GM15510 (cell line): ENCODE data around the gene CYP2B6.

Source experiments
- POLR2A ChIP-seq: IDR thresholded peaks from 3 replicates; pipeline ENCODE4 v1.6.1; 2011; ENCODE audit warnings: borderline replicate concordance; ENCODE audit not compliant: insufficient read length; ENCODE audit errors: extremely low read depth

CYP2B6 gene

GRCh38 chr19:40982594-40983101, 8.4 kb upstream of the CYP2B6 start:
- TF ChIP-seq POLR2A, result no peak

- no peak for TF ChIP-seq POLR2A
Observed at GRCh38 chr19:40989453-40989852, 1.6 kb upstream of the CYP2B6 start.

GRCh38 chr19:40995355-40995754, 4.3 kb downstream of the CYP2B6 start:
- no peak for TF ChIP-seq POLR2A

GRCh38 chr19:41000310-41000737, 9.2 kb downstream of the CYP2B6 start:
- TF ChIP-seq POLR2A, result no peak

GRCh38 chr19:41001243-41001971, 10.3 kb downstream of the CYP2B6 start:
- no peak for TF ChIP-seq POLR2A

- no peak for TF ChIP-seq POLR2A
Observed at GRCh38 chr19:41009700-41010235, 18.7 kb downstream of the CYP2B6 start.

GRCh38 chr19:41013359-41013758, 22.3 kb downstream of the CYP2B6 start:
- no peak for TF ChIP-seq POLR2A

- TF ChIP-seq POLR2A, result no peak
Observed at GRCh38 chr19:41014643-41015042, 23.6 kb downstream of the CYP2B6 start.

GRCh38 chr19:41016488-41017071, 25.5 kb downstream of the CYP2B6 start:
- no peak for TF ChIP-seq POLR2A

- TF ChIP-seq POLR2A, result no peak
Observed at GRCh38 chr19:41018736-41019290, 27.7 kb downstream of the CYP2B6 start.

GRCh38 chr19:41019346-41019745, 28.3 kb downstream of the CYP2B6 start:
- TF ChIP-seq POLR2A, result no peak

GRCh38 chr19:41023193-41023592, 32.1 kb downstream of the CYP2B6 start:
- TF ChIP-seq POLR2A, result no peak

- TF ChIP-seq POLR2A, result no peak
Observed at GRCh38 chr19:41025411-41025810, 34.3 kb downstream of the CYP2B6 start.

GRCh38 chr19:41025871-41026270, 34.8 kb downstream of the CYP2B6 start:
- TF ChIP-seq POLR2A, result no peak

- no peak for TF ChIP-seq POLR2A
Observed at GRCh38 chr19:41027273-41027967, 36.3 kb downstream of the CYP2B6 start.

GRCh38 chr19:41029524-41030432, 38.7 kb downstream of the CYP2B6 start:
- no peak for TF ChIP-seq POLR2A
